Measurements from ENCODE around the gene GALM.
"Not testable (repeated sequence)": the region's sequence is repeated elsewhere in the genome, so short reads cannot be mapped to it uniquely, and the experiment has no call there.

GALM gene

DNA sequence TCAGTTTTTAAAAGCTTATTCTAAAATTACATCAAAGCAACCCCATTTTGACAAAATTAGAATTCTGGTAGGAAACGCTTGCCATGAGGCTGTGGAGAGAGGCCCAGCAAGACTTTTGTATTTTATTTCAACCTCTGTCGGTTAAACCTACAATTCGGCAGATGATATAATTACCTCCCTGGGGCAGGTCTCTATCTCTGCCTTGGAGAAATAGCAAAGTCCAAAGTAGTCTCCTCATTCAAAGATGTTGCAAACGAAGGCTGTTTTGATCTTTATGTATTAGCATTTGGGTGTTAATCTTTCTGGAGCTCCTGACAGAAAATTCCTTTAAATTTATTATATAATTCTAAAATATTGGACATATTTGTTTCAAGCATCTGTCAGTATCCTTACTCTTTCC, 35.6 kb downstream of the GALM start:
- DNase-seq = no peak
- no peaks in the 10 kb centered on the region for H3K27me3 ChIP-seq (replicated peaks)
- TF ChIP-seq, protein P1, sequence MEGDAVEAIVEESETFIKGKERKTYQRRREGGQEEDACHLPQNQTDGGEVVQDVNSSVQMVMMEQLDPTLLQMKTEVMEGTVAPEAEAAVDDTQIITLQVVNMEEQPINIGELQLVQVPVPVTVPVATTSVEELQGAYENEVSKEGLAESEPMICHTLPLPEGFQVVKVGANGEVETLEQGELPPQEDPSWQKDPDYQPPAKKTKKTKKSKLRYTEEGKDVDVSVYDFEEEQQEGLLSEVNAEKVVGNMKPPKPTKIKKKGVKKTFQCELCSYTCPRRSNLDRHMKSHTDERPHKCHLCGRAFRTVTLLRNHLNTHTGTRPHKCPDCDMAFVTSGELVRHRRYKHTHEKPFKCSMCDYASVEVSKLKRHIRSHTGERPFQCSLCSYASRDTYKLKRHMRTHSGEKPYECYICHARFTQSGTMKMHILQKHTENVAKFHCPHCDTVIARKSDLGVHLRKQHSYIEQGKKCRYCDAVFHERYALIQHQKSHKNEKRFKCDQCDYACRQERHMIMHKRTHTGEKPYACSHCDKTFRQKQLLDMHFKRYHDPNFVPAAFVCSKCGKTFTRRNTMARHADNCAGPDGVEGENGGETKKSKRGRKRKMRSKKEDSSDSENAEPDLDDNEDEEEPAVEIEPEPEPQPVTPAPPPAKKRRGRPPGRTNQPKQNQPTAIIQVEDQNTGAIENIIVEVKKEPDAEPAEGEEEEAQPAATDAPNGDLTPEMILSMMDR (IDR thresholded peaks at IDR 0.05; ENCODE audit: low read depth, low read length, missing control alignments) = no peak
- H3K36me3 ChIP-seq (replicated peaks) = no peaks in the 10 kb centered on the region
- no peak overlapping the region for H3K4me3 ChIP-seq (ENCODE audit: low read depth, low read length)
- in situ Hi-C loops (cut with HindIII; ENCODE audit: low pct_ligation_motif_present, low sequenced_read_pairs) = no loop called here
- no peak overlapping the region for H3K27ac ChIP-seq

DNA sequence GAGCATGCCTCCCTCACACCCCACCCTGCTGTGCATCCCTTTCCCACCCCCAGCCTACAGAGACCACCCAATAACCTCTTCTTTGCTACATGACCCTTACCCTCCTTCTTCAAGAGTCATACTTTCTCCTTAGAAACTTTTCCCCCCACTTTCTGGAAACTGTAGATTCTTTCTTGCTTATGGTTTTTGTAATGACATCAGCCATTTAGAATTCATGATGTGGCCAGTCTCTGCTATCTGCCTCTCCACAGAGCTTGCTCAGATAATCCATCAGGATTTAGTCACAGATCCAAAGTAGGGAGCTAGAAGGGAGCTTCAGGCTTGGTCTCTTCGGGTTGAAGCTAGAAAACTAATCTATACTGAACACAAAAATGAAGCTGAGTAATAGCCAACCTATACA, 36.5 kb downstream of the GALM start:
- H3K27me3 ChIP-seq (replicated peaks) = no peaks in the 10 kb centered on the region
- DNase-seq = peak; percentile 82
- H3K27ac ChIP-seq = peak overlapping the region; percentile 74
- in situ Hi-C loops (cut with HindIII; ENCODE audit: low pct_ligation_motif_present, low sequenced_read_pairs) = no loop called here
- TF ChIP-seq, protein P1 (IDR thresholded peaks at IDR 0.05; ENCODE audit: low read depth, low read length, missing control alignments) = no peak
- H3K4me3 ChIP-seq (ENCODE audit: low read depth, low read length) = no peak overlapping the region
- no peaks in the 10 kb centered on the region for H3K36me3 ChIP-seq (replicated peaks)

DNA sequence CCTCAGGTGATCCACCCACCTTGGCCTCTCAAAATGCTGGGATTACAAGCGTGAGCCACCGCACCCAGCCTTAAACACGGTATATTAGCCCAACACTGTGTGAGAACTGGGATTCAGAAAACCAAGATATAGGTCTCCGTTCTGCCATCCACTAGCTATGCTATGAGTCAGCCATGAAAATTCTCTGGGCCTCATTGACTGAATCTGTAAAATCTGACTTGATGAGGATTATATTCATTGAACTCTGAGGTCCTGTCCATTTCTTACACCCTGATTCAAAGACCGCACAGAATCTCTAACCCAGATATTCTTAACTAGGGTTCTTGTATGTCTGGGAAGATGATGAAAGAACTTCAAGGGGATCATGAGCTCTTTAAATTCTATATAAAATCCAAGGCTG, 37.4 kb downstream of the GALM start:
- in situ Hi-C loops (cut with HindIII; ENCODE audit: low pct_ligation_motif_present, low sequenced_read_pairs); H3K27me3 ChIP-seq (replicated peaks); H3K36me3 ChIP-seq (replicated peaks); H3K4me3 ChIP-seq (ENCODE audit: low read depth, low read length): not testable (repeated sequence)
- peak overlapping the region; percentile 76 for H3K27ac ChIP-seq
- DNase-seq = peak; percentile 59

DNA sequence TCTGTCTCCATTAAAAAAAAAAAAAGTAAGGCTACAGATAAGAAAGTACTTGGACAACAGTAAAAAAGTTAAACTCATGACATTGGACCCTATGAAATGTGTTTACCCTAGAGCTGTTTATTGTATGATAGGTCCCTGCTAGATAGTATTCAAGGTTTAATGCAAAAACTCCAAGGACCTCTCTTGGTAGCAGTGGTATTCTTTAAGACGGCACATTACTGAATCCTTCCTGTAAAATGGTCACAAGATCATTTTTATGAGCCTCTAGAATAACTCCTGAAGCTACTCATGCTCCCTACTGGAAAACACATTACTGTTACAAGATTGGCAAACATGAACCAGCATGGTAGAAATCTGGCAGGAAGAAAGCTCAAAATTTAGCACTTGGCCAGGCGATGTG, 38.8 kb downstream of the GALM start:
- Histone ChIP-seq H3K27ac (no peak overlapping the region), H3K4me3 (ENCODE audit: low read depth, low read length) (no peak overlapping the region), H3K36me3 (replicated peaks) (no peaks in the 10 kb centered on the region), H3K27me3 (replicated peaks) (no peaks in the 10 kb centered on the region)
- TF ChIP-seq, protein P1 (IDR thresholded peaks at IDR 0.05; ENCODE audit: low read depth, low read length, missing control alignments) = no peak
- in situ Hi-C loops (cut with HindIII; ENCODE audit: low pct_ligation_motif_present, low sequenced_read_pairs) = no loop called here
- no peak for DNase-seq

DNA sequence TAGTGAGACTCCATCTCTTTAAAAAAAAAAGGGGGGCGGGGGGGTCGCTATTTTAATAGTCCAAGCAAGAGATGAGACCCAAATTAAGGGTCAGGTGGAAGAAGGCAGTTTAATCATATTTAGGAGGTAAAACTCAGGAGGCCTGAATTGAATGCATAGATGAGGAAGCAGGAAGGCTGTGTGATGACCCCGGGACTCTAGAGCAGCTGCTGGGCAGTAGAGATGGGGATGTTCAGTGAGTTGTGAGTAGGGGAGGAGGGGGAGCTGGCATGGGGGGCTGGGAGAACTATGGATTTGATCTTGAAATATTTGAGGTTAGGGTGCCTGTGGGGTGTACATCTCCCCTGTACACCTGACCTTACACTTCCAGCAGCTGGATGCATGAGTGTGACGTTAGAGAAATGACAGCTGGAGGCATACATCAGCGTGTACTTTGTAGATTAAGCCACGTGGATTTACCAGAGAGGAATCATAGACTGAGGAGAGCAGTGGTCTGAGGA, 41.0 kb downstream of the GALM start:
- Histone ChIP-seq H3K36me3 (replicated peaks) (no peaks in the 10 kb centered on the region), H3K4me3 (ENCODE audit: low read depth, low read length) (no peak overlapping the region), H3K27ac (no peak overlapping the region), H3K27me3 (replicated peaks) (no peaks in the 10 kb centered on the region)
- in situ Hi-C loops (cut with HindIII; ENCODE audit: low pct_ligation_motif_present, low sequenced_read_pairs) = no loop called here
- no peak for DNase-seq
- TF ChIP-seq, protein P1 (IDR thresholded peaks at IDR 0.05; ENCODE audit: low read depth, low read length, missing control alignments) = no peak

DNA sequence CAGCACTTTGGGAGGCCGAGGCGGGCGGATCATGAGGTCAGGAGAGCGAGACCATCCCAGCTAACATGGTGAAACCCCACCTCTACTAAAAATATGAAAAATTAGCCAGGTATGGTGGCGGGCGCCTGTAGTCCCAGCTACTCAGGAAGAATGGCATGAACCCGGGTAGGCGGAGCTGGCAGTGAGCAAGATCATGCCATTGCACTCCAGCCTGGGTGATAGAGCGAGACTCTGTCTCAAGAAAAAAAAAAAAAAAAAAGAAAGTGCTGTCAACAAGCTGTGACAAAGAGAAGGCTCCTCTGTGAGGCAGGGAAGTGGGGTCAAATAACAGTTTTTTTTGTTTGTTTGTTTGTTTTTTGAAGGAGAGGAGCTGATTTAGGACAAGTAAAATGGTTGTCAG, 42.6 kb downstream of the GALM start:
- H3K4me3 ChIP-seq (ENCODE audit: low read depth, low read length); in situ Hi-C loops (cut with HindIII; ENCODE audit: low pct_ligation_motif_present, low sequenced_read_pairs); H3K27me3 ChIP-seq (replicated peaks); H3K27ac ChIP-seq; DNase-seq; H3K36me3 ChIP-seq (replicated peaks): not testable (repeated sequence)

DNA sequence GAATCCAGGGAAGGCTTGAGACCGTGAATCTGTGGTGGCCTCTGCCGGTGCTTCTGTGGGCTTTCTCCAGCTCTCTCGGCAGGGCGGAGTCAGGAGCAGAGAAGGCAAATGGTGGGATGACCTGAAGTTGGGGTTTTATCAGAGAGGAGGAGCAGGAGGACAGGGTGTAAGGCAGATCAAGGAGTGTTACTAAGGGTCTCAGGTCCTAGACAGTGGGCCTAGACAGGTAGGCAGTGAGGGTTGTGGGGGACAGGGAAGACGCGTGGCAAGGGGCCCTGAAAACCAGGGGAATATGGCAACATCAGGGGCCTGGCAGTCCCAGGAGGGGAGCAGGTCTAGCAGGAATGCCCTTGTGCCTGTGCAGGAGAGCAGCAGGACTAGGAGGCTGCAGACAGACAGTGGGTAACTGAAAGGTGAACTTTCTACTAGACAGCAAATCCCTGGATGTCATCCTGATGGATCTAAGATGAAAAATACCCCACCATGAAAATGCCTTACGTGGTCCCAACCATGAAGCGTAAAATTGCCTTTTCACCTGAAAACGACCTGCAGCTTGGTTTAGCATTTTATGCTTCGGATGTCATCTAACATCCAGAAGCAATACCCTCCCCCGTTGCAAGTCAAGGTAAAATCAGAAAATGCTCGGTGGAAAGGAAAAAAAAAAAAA, 43.1 kb downstream of the GALM start:
- TF ChIP-seq, protein P1 (IDR thresholded peaks at IDR 0.05; ENCODE audit: low read depth, low read length, missing control alignments) = no peak
- no peaks in the 10 kb centered on the region for H3K27me3 ChIP-seq (replicated peaks)
- H3K36me3 ChIP-seq (replicated peaks) = no peaks in the 10 kb centered on the region
- DNase-seq = no peak
- H3K4me3 ChIP-seq (ENCODE audit: low read depth, low read length) = no peak overlapping the region
- in situ Hi-C loops (cut with HindIII; ENCODE audit: low pct_ligation_motif_present, low sequenced_read_pairs) = no loop called here
- H3K27ac ChIP-seq = no peak overlapping the region

All from brain microvascular endothelial cell (primary cell).